H1 (cell line): Measurements from ENCODE around the gene ZBTB16. TPM values are rescaled to one million over a fixed set of nuclear protein-coding genes. Genes with fewer than 3 reads are reported as not detected.

ENCODE experiments used
- BCL11A ChIP-seq, 2 experiments: IDR thresholded peaks; one replicate each; pipeline ENCODE4 v1.6.1; 2011; ENCODE audit warnings: low read depth in 2 of 2, low read length in 2 of 2, mild to moderate bottlenecking in 2 of 2
- CHD7 ChIP-seq: fragments of 300-600 bp; sonication (generic); IDR thresholded peaks from 2 replicates; pipeline ENCODE4 v1.7.1; 2012; ENCODE audit warnings: low read length, moderate library complexity, mild to moderate bottlenecking, inconsistent platforms; ENCODE audit not compliant: insufficient replicate concordance
- E2F6 ChIP-seq: IDR thresholded peaks from 2 replicates; pipeline ENCODE4 v1.6.1; 2012; ENCODE audit warnings: inconsistent platforms
- HDAC2 ChIP-seq, 2 experiments: fragments of 300-600 bp in 1 of 2; sonication (generic) in 1 of 2; IDR thresholded peaks; 2 replicates each; pipeline ENCODE4 v1.6.1; 2011 to 2012; ENCODE audit warnings: low read depth in 2 of 2, low read length in 2 of 2, mild to moderate bottlenecking in 2 of 2, moderate library complexity in 2 of 2, borderline replicate concordance in 1 of 2, inconsistent platforms in 1 of 2
- JUND ChIP-seq: IDR thresholded peaks from 2 replicates; pipeline ENCODE4 v1.6.1; 2011; ENCODE audit warnings: mild to moderate bottlenecking, improper control_type of control experiment, low read length
- RAD21 ChIP-seq, 2 experiments: IDR thresholded peaks in 1 of 2; conservative IDR thresholded peaks in 1 of 2; 2 replicates each; pipeline ENCODE4 v1.6.1; 2011; ENCODE audit warnings: low read depth in 2 of 2, low read length in 2 of 2, improper control_type of control experiment in 1 of 2, inconsistent platforms in 1 of 2, mild to moderate bottlenecking in 1 of 2, moderate library complexity in 1 of 2
- SP1 ChIP-seq: IDR thresholded peaks from 2 replicates; pipeline ENCODE4 v1.6.1; 2011; ENCODE audit warnings: low read depth, low read length
- SP4 ChIP-seq: IDR thresholded peaks from 2 replicates; pipeline ENCODE4 v1.6.1; 2012; ENCODE audit warnings: low read length, inconsistent platforms
- TAF7 ChIP-seq: optimal IDR thresholded peaks from 2 replicates; pipeline ENCODE3; 2011; ENCODE audit warnings: low read depth, mild to moderate bottlenecking, inconsistent platforms, low read length, moderate library complexity, borderline replicate concordance
- polyA plus RNA-seq, 7 experiments: library from polyadenylated mRNA; depleted of rRNA in 3 of 7; stranded (reverse) in 5 of 7; unstranded in 2 of 7; fragments of >200 nt in 5 of 7; fragments of 200-250 nt in 2 of 7; gene quantifications; 1 replicate in 5 of 7; 2 replicates in 1 of 7; 4 replicates in 1 of 7; pipeline versions ENCODE4 v1.2.1 to v1.2.3, GENCODE V29; 2011 to 2013; ENCODE audit warnings: missing spikeins in 2 of 7, mixed read lengths in 2 of 7
- total RNA-seq: library from RNA; stranded (reverse); fragmentation: NEBNext Ultra II Directional; extraction: Animal tissue kit (Norgen Biotek cat#: 25700); gene quantifications from 2 replicates; pipeline ENCODE4 v1.2.1, GENCODE V29; 2021

ZBTB16 gene
- total and polyA plus RNA-seq, 2 of the 8 experiments (the other 6 are each of a cell fraction or from before 2014, with no cell fraction given), result 0.12 to 0.61 TPM

DNA sequence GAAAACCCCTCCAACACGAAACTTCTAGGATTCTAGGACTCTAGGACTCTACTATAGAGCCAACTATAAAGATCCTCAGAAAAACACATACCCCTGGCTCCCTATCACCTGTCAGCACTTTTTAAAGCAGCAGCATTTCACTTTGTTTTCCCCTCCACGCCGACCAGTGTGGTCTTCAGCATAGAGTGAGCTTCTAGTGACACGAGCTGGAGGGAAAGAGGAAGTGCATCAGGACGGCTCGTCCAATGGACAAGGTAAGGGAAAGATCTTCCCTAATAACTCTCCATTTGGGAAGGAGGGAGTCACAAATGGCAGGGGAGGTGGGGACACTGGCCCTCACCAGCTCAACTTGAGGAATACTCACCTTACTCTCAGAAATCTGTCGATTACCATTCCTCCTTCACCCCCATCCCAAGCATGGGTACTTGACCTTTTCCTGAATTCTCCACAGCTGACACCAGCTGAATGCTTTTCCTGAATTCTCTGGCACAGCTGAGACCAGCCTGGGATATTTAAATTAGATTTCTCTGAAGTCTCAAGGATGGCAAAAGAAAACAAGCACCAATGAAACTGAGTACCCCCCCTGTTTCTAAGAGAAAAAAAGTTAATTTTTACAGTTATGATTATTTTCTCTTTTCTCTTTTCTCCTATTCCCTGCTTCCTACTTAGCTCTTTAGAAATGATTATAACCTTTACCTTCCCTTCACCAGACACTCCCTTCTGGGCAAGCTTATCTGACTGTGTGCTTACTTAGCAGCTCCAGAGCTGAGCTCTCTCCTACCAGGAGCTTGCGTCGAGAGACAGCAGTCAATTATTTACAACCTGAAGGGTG, 203.4 kb downstream of the ZBTB16 start (continued):
- no peak for TF ChIP-seq CHD7
- no peak for TF ChIP-seq BCL11A (IDR thresholded peaks at IDR 0.05; ENCODE audit: low read depth in 2 of 2, low read length in 2 of 2)
- no peak for TF ChIP-seq TAF7
- TF ChIP-seq JUND, result no peak
- TF ChIP-seq E2F6, result no peak
- TF ChIP-seq RAD21 (IDR thresholded peaks at IDR 0.05 in 1 of 2, conservative IDR thresholded peaks at IDR 0.05 in 1 of 2; ENCODE audit: low read depth in 2 of 2, low read length in 2 of 2), result peak; percentile 88 to 91
- TF ChIP-seq SP4, result no peak
- no peak for TF ChIP-seq SP1
- no peak for TF ChIP-seq HDAC2 (IDR thresholded peaks at IDR 0.05; ENCODE audit: borderline replicate concordance in 1 of 2, low read depth in 2 of 2, low read length in 2 of 2)
